ENCODE data around the gene UNC45B. TPM values are rescaled to one million over a fixed set of nuclear protein-coding genes. Genes with fewer than 3 reads are reported as not detected.

Gene UNC45B
- total and polyA plus RNA-seq, 2 of the 8 experiments (the other 6 are each of a cell fraction or from before 2014, with no cell fraction given) = 0.06 to 0.15 TPM

DNA sequence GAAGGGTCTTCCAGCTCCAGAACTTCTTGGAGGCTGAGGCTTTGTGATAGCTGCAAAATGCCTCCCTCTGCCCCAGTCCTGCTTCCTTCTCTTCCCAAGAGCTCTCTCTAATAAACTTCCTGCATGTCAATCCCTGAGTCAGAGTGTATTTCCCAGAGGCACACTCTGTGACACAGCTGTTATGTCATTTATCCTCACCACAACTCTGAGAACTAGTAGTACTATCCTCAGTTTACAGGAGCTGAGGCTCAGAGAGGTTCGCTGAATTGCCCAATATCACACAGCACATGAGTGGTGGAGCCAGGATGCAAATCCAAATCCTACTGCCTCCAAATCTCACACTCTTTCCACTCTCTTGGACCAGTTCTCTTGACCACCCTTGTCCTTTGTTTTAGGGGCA lies 20.0 kb downstream of the UNC45B start (continued):
- no peak for TF ChIP-seq CEBPB (IDR thresholded peaks at IDR 0.05; ENCODE audit: low read depth, low read length)
- no peak for TF ChIP-seq HDAC2 (IDR thresholded peaks at IDR 0.05; ENCODE audit: borderline replicate concordance in 1 of 2, low read depth in 2 of 2, low read length in 2 of 2)
- no peak for TF ChIP-seq NRF1 (IDR thresholded peaks at IDR 0.05; ENCODE audit: low read depth, low read length)
- TF ChIP-seq GTF2F1 (IDR thresholded peaks at IDR 0.05; ENCODE audit: borderline replicate concordance, low read depth, low read length) = no peak
- no peak for TF ChIP-seq SIX5 (IDR thresholded peaks at IDR 0.05; ENCODE audit: low read depth, low read length)
- TF ChIP-seq RAD21 (IDR thresholded peaks at IDR 0.05 in 1 of 2, conservative IDR thresholded peaks at IDR 0.05 in 1 of 2; ENCODE audit: low read depth in 2 of 2, low read length in 2 of 2) = no peak
- TF ChIP-seq YY1 (IDR thresholded peaks at IDR 0.05; ENCODE audit: low read depth, low read length) = no peak
